Measurements from ENCODE around the gene GSTM5. TPM values are rescaled to one million over a fixed set of nuclear protein-coding genes. Genes with fewer than 3 reads are reported as not detected.
"Not testable (repeated sequence)": the region's sequence is repeated elsewhere in the genome, so short reads cannot be mapped to it uniquely, and the experiment has no call there.

The GSTM5 gene
- total RNA-seq = not detected in 2 replicates

- H3K4me3 ChIP-seq (ENCODE audit: low read depth, low read length); DNase-seq (ENCODE audit: low read depth); H3K36me3 ChIP-seq (ENCODE audit: control insufficient read depth, insufficient read depth, low read length); H3K27me3 ChIP-seq (ENCODE audit: control insufficient read depth, insufficient read depth, low read length); FAIRE-seq: not testable (repeated sequence)
Measured at GRCh38 chr1:109711593-109712320, at the start of gene GSTM5. TSS of gene GSTM5 (plus strand) at chr1:109712251. CDS start at chr1:109712313, 62 bp downstream.

GRCh38 chr1:109664671-109665070, 47.4 kb upstream of the GSTM5 start:
- TF ChIP-seq CTCF (IDR thresholded peaks at IDR 0.05; ENCODE audit: insufficient read depth, low read length, severe bottlenecking) = no peak
- H3K36me3 ChIP-seq (ENCODE audit: control insufficient read depth, insufficient read depth, low read length) = no peaks in the 10 kb centered on the region
- peak; percentile 52 for DNase-seq (ENCODE audit: low read depth)
- no peaks in the 10 kb centered on the region for H3K27me3 ChIP-seq (ENCODE audit: control insufficient read depth, insufficient read depth, low read length)
- no peak overlapping the region for H3K4me3 ChIP-seq (ENCODE audit: low read depth, low read length)
- no peak for FAIRE-seq

GRCh38 chr1:109667452-109668122, 44.5 kb upstream of the GSTM5 start, which contains the start of gene GSTM2:
TSS of gene GSTM2 (plus strand) at chr1:109668057. CDS start at chr1:109668116, 59 bp downstream.
- FAIRE-seq (no peak), DNase-seq (ENCODE audit: low read depth) (peak; percentile 63)
- Histone ChIP-seq H3K4me3 (ENCODE audit: low read depth, low read length) (peak within 1 kb of the TSS; percentile 17), H3K27me3 (ENCODE audit: control insufficient read depth, insufficient read depth, low read length) (no peaks in the 10 kb centered on the region), H3K36me3 (ENCODE audit: control insufficient read depth, insufficient read depth, low read length) (no peaks in the 10 kb centered on the region)
- no peak for TF ChIP-seq CTCF (IDR thresholded peaks at IDR 0.05; ENCODE audit: insufficient read depth, low read length, severe bottlenecking)

GRCh38 chr1:109668123-109668775, 43.8 kb upstream of the GSTM5 start:
- Histone ChIP-seq H3K27me3 (ENCODE audit: control insufficient read depth, insufficient read depth, low read length) (no peaks in the 10 kb centered on the region), H3K36me3 (ENCODE audit: control insufficient read depth, insufficient read depth, low read length) (no peaks in the 10 kb centered on the region), H3K4me3 (ENCODE audit: low read depth, low read length) (peak overlapping the region; percentile 17)
- FAIRE-seq = no peak
- TF ChIP-seq CTCF (IDR thresholded peaks at IDR 0.05; ENCODE audit: insufficient read depth, low read length, severe bottlenecking) = no peak
- DNase-seq (ENCODE audit: low read depth) = no peak

GRCh38 chr1:109669246-109669948, 42.7 kb upstream of the GSTM5 start:
- TF ChIP-seq CTCF (IDR thresholded peaks at IDR 0.05; ENCODE audit: insufficient read depth, low read length, severe bottlenecking) = no peak
- no peak overlapping the region for H3K4me3 ChIP-seq (ENCODE audit: low read depth, low read length)
- no peaks in the 10 kb centered on the region for H3K36me3 ChIP-seq (ENCODE audit: control insufficient read depth, insufficient read depth, low read length)
- FAIRE-seq (no peak), DNase-seq (ENCODE audit: low read depth) (no peak)
- no peaks in the 10 kb centered on the region for H3K27me3 ChIP-seq (ENCODE audit: control insufficient read depth, insufficient read depth, low read length)

GRCh38 chr1:109669949-109670302, 42.1 kb upstream of the GSTM5 start:
- H3K27me3 ChIP-seq (ENCODE audit: control insufficient read depth, insufficient read depth, low read length); FAIRE-seq; DNase-seq (ENCODE audit: low read depth); H3K36me3 ChIP-seq (ENCODE audit: control insufficient read depth, insufficient read depth, low read length); H3K4me3 ChIP-seq (ENCODE audit: low read depth, low read length): not testable (repeated sequence)

Measured in bronchial epithelial cell (primary cell).